HepG2 (cell line): ENCODE data around the gene MSANTD2.

Experiments used
- CTCF ChIP-seq: sonication (generic); formaldehyde crosslinking; IDR thresholded peaks from 2 replicates; pipeline ENCODE4 v1.5.0; 2020; ENCODE audit warnings: mild to moderate bottlenecking, missing genetic modification reagents, moderate library complexity
- FOXA3 ChIP-seq: IDR thresholded peaks from 2 replicates; pipeline ENCODE4 v1.6.1; 2016; ENCODE audit warnings: missing genetic modification reagents, missing compliant biosample characterization
- JDP2 ChIP-seq: sonication (generic); formaldehyde crosslinking; IDR thresholded peaks from 2 replicates; pipeline ENCODE4 v1.8.1; 2022; ENCODE audit warnings: missing genetic modification reagents, borderline replicate concordance
- LCORL ChIP-seq, 2 experiments: fragments of 450-650 bp in 1 of 2; sonication (generic) in 1 of 2; formaldehyde crosslinking in 1 of 2; IDR thresholded peaks; 2 replicates each; pipeline versions ENCODE4 v1.5.0 to v1.6.1; 2017 to 2020; ENCODE audit warnings: antibody characterized with exemption in 1 of 2, missing genetic modification reagents in 1 of 2
- NCOA1 ChIP-seq: sonication (generic); formaldehyde crosslinking; IDR thresholded peaks from 2 replicates; pipeline ENCODE4 v1.9.0; 2021; ENCODE audit warnings: missing genetic modification reagents
- POLR2A ChIP-seq, 2 experiments: IDR thresholded peaks; 2 replicates each; pipeline ENCODE4 v1.6.1; 2011; ENCODE audit warnings: low read depth in 2 of 2, low read length in 2 of 2, mild to moderate bottlenecking in 1 of 2, moderate library complexity in 1 of 2; ENCODE audit not compliant: insufficient read depth in 1 of 2
- SMC3 ChIP-seq: IDR thresholded peaks from 2 replicates; pipeline ENCODE4 v1.6.1; 2011; ENCODE audit warnings: low read length, improper control_type of control experiment
- SP1 ChIP-seq, 2 experiments: fragments of 450-650 bp in 1 of 2; sonication (generic) in 1 of 2; formaldehyde crosslinking in 1 of 2; IDR thresholded peaks; 2 replicates each; pipeline versions ENCODE4 v1.4.0 to v1.6.1; 2016 to 2020; ENCODE audit warnings: missing genetic modification reagents in 1 of 2
- SUZ12 ChIP-seq: fragments of 150-350 bp; IDR thresholded peaks from 2 replicates; pipeline ENCODE4 v1.6.1; 2014; ENCODE audit warnings: low read depth, low read length
- TBL1XR1 ChIP-seq: fragments of 150-350 bp; IDR thresholded peaks from 2 replicates; pipeline ENCODE4 v1.6.1; 2014; ENCODE audit warnings: borderline replicate concordance, low read length; ENCODE audit not compliant: partially characterized antibody
- U2AF1 ChIP-seq: fragments of 200-400 bp; formaldehyde crosslinking; optimal IDR thresholded peaks from 2 replicates; pipeline ENCODE3; 2017; ENCODE audit warnings: mild to moderate bottlenecking, low read depth, low read length
- ZFP62 ChIP-seq: sonication (generic); formaldehyde crosslinking; IDR thresholded peaks from 2 replicates; pipeline ENCODE4 v1.4.0; 2020; ENCODE audit warnings: missing genetic modification reagents
- TF ChIP-seq, protein P1 (sequence below): sonication (generic); formaldehyde crosslinking; IDR thresholded peaks from 2 replicates; pipeline ENCODE4 v1.8.0; 2023; ENCODE audit warnings: mild to moderate bottlenecking, missing genetic modification reagents
- TF ChIP-seq, protein P2 (sequence below): IDR thresholded peaks from 2 replicates; pipeline ENCODE4 v1.6.1; 2016; ENCODE audit warnings: mild to moderate bottlenecking

DNA sequence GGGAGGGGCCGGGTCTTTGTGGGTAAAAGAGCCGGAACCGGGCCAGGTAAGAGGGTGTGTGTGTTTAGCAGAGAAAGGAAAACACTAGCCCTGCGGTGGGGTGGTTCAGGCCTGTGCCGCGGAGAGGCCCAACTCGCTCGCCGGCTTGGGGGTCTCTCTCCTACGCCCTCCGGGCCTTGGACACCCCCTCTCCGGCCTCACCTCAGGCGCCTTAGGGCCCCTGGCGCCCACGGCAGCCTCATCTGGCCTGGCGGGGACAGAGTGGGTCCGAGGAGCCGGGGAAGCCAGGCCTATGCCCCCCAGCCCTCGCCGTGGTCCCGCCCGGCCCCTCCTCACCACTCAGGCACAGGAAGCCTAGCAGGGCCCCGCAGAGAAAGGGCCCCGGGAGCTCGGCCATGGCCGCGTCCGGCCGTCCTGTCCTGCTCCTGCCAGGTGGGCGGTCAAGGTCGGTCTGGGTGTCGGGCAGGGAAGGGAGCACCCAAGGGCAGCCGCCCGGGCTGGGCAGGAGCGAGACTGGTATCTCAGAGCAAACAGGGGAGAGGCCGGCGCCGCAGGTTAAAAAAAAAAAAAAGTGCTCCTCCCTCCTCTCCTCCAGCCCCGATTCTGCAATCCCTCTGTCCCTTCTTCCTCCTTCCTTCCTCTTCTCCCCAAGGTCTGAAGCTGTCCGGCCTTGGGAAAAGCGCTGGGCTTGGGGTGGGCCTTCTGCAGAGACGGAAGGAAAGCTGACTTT is 48.3 kb downstream of the MSANTD2 start, which contains the start of gene VSIG2:
- no peak for TF ChIP-seq SUZ12
- TF ChIP-seq LCORL (IDR thresholded peaks at IDR 0.05), result no peak
- no peak for TF ChIP-seq LCORL (CRISPR knock-in tag; IDR thresholded peaks at IDR 0.05)
- no peak for TF ChIP-seq ZFP62 (CRISPR knock-in tag)
- no peak for TF ChIP-seq TBL1XR1
- no peak for TF ChIP-seq FOXA3 (CRISPR knock-in tag)
- TF ChIP-seq, protein P1, sequence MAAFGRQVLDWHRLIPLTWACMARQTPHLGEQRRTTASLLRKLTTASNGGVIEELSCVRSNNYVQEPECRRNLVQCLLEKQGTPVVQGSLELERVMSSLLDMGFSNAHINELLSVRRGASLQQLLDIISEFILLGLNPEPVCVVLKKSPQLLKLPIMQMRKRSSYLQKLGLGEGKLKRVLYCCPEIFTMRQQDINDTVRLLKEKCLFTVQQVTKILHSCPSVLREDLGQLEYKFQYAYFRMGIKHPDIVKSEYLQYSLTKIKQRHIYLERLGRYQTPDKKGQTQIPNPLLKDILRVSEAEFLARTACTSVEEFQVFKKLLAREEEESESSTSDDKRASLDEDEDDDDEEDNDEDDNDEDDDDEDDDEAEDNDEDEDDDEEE (CRISPR knock-in tag), result no peak
- no peak for TF ChIP-seq POLR2A (IDR thresholded peaks at IDR 0.05; ENCODE audit: insufficient read depth in 1 of 2, low read depth in 2 of 2, low read length in 2 of 2)
- TF ChIP-seq U2AF1, result no peak
- TF ChIP-seq CTCF, result no peak
- no peak for TF ChIP-seq SMC3
- TF ChIP-seq NCOA1 (CRISPR knock-in tag), result no peak
- no peak for TF ChIP-seq JDP2 (CRISPR knock-in tag)
- TF ChIP-seq, protein P2, sequence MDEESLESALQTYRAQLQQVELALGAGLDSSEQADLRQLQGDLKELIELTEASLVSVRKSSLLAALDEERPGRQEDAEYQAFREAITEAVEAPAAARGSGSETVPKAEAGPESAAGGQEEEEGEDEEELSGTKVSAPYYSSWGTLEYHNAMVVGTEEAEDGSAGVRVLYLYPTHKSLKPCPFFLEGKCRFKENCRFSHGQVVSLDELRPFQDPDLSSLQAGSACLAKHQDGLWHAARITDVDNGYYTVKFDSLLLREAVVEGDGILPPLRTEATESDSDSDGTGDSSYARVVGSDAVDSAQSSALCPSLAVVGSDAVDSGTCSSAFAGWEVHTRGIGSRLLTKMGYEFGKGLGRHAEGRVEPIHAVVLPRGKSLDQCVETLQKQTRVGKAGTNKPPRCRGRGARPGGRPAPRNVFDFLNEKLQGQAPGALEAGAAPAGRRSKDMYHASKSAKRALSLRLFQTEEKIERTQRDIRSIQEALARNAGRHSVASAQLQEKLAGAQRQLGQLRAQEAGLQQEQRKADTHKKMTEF (CRISPR knock-in tag), result peak; percentile 58; the same call in 1 of the 2 replicates
- no peak for TF ChIP-seq SP1 (IDR thresholded peaks at IDR 0.05)
- no peak for TF ChIP-seq SP1 (CRISPR knock-in tag; IDR thresholded peaks at IDR 0.05)
